ENCODE measurements around the gene PLPP4.

DNA sequence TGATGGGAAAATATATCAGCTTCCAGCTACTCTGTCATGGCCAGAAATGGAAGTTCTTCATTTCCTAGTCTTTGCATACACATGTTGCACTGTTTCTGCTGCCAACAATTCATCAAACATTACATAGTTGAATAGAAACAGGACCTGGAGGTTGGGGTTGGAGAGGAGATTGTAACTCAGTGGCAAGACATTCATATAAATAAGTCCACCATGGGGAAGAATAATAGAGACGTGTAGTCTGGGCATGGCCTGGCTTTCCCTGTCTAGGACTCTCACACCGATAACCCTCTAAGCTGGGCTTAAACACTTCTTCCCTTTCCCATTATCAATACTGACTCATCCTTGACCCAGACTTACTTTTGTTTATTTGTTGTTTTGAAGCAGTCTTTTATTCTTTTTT is 155.7 kb downstream of the PLPP4 start:
- TF ChIP-seq RCOR1 (IDR thresholded peaks at IDR 0.05; ENCODE audit: low read length) (no peak), TCF12 (IDR thresholded peaks at IDR 0.05) (no peak), RFX5 (IDR thresholded peaks at IDR 0.05; ENCODE audit: low read length) (no peak), SMC3 (IDR thresholded peaks at IDR 0.05; ENCODE audit: low read depth, low read length) (no peak), TEAD4 (IDR thresholded peaks at IDR 0.05; ENCODE audit: borderline replicate concordance, insufficient read depth) (no peak), TAF1 (IDR thresholded peaks at IDR 0.05; ENCODE audit: borderline replicate concordance, low read depth, low read length) (no peak)
- TF ChIP-seq, protein P1, sequence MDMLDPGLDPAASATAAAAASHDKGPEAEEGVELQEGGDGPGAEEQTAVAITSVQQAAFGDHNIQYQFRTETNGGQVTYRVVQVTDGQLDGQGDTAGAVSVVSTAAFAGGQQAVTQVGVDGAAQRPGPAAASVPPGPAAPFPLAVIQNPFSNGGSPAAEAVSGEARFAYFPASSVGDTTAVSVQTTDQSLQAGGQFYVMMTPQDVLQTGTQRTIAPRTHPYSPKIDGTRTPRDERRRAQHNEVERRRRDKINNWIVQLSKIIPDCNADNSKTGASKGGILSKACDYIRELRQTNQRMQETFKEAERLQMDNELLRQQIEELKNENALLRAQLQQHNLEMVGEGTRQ (IDR thresholded peaks at IDR 0.05; ENCODE audit: borderline replicate concordance, low read depth, low read length): no peak
- TF ChIP-seq, protein P2, sequence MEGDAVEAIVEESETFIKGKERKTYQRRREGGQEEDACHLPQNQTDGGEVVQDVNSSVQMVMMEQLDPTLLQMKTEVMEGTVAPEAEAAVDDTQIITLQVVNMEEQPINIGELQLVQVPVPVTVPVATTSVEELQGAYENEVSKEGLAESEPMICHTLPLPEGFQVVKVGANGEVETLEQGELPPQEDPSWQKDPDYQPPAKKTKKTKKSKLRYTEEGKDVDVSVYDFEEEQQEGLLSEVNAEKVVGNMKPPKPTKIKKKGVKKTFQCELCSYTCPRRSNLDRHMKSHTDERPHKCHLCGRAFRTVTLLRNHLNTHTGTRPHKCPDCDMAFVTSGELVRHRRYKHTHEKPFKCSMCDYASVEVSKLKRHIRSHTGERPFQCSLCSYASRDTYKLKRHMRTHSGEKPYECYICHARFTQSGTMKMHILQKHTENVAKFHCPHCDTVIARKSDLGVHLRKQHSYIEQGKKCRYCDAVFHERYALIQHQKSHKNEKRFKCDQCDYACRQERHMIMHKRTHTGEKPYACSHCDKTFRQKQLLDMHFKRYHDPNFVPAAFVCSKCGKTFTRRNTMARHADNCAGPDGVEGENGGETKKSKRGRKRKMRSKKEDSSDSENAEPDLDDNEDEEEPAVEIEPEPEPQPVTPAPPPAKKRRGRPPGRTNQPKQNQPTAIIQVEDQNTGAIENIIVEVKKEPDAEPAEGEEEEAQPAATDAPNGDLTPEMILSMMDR (IDR thresholded peaks at IDR 0.05): no peak
- TF ChIP-seq, protein P3, sequence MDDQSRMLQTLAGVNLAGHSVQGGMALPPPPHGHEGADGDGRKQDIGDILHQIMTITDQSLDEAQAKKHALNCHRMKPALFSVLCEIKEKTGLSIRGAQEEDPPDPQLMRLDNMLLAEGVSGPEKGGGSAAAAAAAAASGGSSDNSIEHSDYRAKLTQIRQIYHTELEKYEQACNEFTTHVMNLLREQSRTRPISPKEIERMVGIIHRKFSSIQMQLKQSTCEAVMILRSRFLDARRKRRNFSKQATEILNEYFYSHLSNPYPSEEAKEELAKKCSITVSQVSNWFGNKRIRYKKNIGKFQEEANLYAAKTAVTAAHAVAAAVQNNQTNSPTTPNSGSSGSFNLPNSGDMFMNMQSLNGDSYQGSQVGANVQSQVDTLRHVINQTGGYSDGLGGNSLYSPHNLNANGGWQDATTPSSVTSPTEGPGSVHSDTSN (IDR thresholded peaks at IDR 0.05): no peak
- TF ChIP-seq, protein P4, sequence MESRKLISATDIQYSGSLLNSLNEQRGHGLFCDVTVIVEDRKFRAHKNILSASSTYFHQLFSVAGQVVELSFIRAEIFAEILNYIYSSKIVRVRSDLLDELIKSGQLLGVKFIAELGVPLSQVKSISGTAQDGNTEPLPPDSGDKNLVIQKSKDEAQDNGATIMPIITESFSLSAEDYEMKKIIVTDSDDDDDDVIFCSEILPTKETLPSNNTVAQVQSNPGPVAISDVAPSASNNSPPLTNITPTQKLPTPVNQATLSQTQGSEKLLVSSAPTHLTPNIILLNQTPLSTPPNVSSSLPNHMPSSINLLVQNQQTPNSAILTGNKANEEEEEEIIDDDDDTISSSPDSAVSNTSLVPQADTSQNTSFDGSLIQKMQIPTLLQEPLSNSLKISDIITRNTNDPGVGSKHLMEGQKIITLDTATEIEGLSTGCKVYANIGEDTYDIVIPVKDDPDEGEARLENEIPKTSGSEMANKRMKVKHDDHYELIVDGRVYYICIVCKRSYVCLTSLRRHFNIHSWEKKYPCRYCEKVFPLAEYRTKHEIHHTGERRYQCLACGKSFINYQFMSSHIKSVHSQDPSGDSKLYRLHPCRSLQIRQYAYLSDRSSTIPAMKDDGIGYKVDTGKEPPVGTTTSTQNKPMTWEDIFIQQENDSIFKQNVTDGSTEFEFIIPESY (IDR thresholded peaks at IDR 0.05; ENCODE audit: borderline replicate concordance, low read depth): no peak

Data from SK-N-SH (cell line).